ENCODE measurements around the gene CFAP20DC.

- TF ChIP-seq CTCF (IDR thresholded peaks at IDR 0.05 in 2 of 3, conservative IDR thresholded peaks at IDR 0.05 in 1 of 3; ENCODE audit: control insufficient read depth in 2 of 3, extremely low read depth in 1 of 3, insufficient read depth in 1 of 3, low read depth in 3 of 3, low read length in 3 of 3) (no peak), ELK1 (IDR thresholded peaks at IDR 0.05; ENCODE audit: low read depth, low read length) (no peak), SKIL (IDR thresholded peaks at IDR 0.05; ENCODE audit: low read depth, poor library complexity, severe bottlenecking) (no peak), ZBTB4 (CRISPR knock-in tag; IDR thresholded peaks at IDR 0.05) (no peak)
Observed at GRCh38 chr3:58857402-58857801, 192.4 kb downstream of the CFAP20DC start.
